ENCODE data around the gene WFDC1. TPM values are rescaled to one million over a fixed set of nuclear protein-coding genes. Genes with fewer than 3 reads are reported as not detected.
A peak's percentile ranks its signal among the peaks of the same experiment; 100 is the strongest.

The WFDC1 gene
- total RNA-seq, 1 experiment from 2014 or later: 0.97 TPM

GRCh38 chr16:84302111-84302954 is 7.7 kb downstream of the WFDC1 start:
- DNase-seq: no peak
- no peaks in the 10 kb centered on the region for H3K36me3 ChIP-seq (replicated peaks; ENCODE audit: control insufficient read depth, insufficient read depth, low read length)
- no peak overlapping the region for H3K4me3 ChIP-seq (ENCODE audit: insufficient read depth, low read depth, low read length)
- no peaks in the 10 kb centered on the region for H3K27me3 ChIP-seq (ENCODE audit: control insufficient read depth, insufficient read depth, low read length)

- no peaks in the 10 kb centered on the region for H3K27me3 ChIP-seq (ENCODE audit: control insufficient read depth, insufficient read depth, low read length)
- DNase-seq: no peak
- no peaks in the 10 kb centered on the region for H3K36me3 ChIP-seq (replicated peaks; ENCODE audit: control insufficient read depth, insufficient read depth, low read length)
- H3K4me3 ChIP-seq (ENCODE audit: insufficient read depth, low read depth, low read length): no peak overlapping the region
Measured at GRCh38 chr16:84303023-84303422, 8.3 kb downstream of the WFDC1 start.

GRCh38 chr16:84303516-84303915 is 8.8 kb downstream of the WFDC1 start:
- Histone ChIP-seq H3K27me3 (ENCODE audit: control insufficient read depth, insufficient read depth, low read length) (no peaks in the 10 kb centered on the region), H3K4me3 (ENCODE audit: insufficient read depth, low read depth, low read length) (no peak overlapping the region), H3K36me3 (replicated peaks; ENCODE audit: control insufficient read depth, insufficient read depth, low read length) (no peaks in the 10 kb centered on the region)
- DNase-seq: no peak

- no peak for DNase-seq
- Histone ChIP-seq H3K27me3 (ENCODE audit: control insufficient read depth, insufficient read depth, low read length) (no peaks in the 10 kb centered on the region), H3K36me3 (replicated peaks; ENCODE audit: control insufficient read depth, insufficient read depth, low read length) (no peaks in the 10 kb centered on the region), H3K4me3 (ENCODE audit: insufficient read depth, low read depth, low read length) (no peak overlapping the region)
Measured at GRCh38 chr16:84306564-84306963, 11.9 kb downstream of the WFDC1 start.

DNA sequence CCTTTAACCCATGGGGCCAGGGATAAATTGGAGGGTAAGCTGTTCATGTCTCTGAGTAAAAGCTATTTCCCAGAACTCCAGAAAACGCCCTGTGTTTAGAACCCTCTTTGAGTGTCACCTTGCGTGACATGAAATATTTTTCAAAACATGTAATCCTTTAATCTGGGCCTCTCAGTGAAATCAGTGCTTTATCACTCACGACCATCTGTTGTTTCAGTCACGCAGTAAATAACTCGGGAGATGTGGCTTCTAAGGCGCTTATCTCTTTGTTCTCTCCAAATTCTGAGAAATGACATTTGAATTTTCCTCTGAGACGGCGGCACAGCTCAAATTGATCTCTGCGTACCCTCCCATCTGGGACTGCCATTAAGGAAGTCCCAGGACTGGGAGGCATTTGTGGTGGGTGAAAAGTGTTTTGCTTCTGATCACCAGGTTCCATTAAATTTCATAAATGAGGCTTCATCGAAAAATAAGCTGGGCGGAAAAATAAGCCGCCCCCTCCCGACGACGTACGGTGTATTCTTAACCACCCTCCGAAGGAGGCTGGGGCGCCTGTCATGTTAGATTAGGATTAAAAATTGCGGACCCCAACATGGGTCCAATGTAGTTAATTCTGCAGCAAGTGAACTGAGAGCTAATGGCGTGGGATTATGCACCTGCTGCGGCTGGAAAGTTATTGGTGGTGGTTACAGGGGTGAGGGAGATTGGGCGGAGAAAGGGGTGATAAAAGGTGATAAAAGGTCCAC is 12.7 kb downstream of the WFDC1 start:
- DNase-seq: no peak
- Histone ChIP-seq H3K27me3 (ENCODE audit: control insufficient read depth, insufficient read depth, low read length) (no peaks in the 10 kb centered on the region), H3K36me3 (replicated peaks; ENCODE audit: control insufficient read depth, insufficient read depth, low read length) (no peaks in the 10 kb centered on the region), H3K4me3 (ENCODE audit: insufficient read depth, low read depth, low read length) (no peak overlapping the region)

GRCh38 chr16:84308120-84308519 is 13.4 kb downstream of the WFDC1 start:
- H3K27me3 ChIP-seq (ENCODE audit: control insufficient read depth, insufficient read depth, low read length): no peaks in the 10 kb centered on the region
- H3K36me3 ChIP-seq (replicated peaks; ENCODE audit: control insufficient read depth, insufficient read depth, low read length): no peaks in the 10 kb centered on the region
- H3K4me3 ChIP-seq (ENCODE audit: insufficient read depth, low read depth, low read length): no peak overlapping the region
- peak; percentile 90 for DNase-seq

GRCh38 chr16:84310642-84311041 is 16.0 kb downstream of the WFDC1 start:
- Histone ChIP-seq H3K4me3 (ENCODE audit: insufficient read depth, low read depth, low read length) (no peak overlapping the region), H3K27me3 (ENCODE audit: control insufficient read depth, insufficient read depth, low read length) (no peaks in the 10 kb centered on the region), H3K36me3 (replicated peaks; ENCODE audit: control insufficient read depth, insufficient read depth, low read length) (no peaks in the 10 kb centered on the region)
- DNase-seq: no peak

GRCh38 chr16:84312783-84313382 is 18.2 kb downstream of the WFDC1 start:
- no peaks in the 10 kb centered on the region for H3K27me3 ChIP-seq (ENCODE audit: control insufficient read depth, insufficient read depth, low read length)
- peak overlapping the region; percentile 19; the same call in 1 of the 2 replicates for H3K4me3 ChIP-seq (ENCODE audit: insufficient read depth, low read depth, low read length)
- DNase-seq: peak; percentile 93
- H3K36me3 ChIP-seq (replicated peaks; ENCODE audit: control insufficient read depth, insufficient read depth, low read length): no peaks in the 10 kb centered on the region

DNA sequence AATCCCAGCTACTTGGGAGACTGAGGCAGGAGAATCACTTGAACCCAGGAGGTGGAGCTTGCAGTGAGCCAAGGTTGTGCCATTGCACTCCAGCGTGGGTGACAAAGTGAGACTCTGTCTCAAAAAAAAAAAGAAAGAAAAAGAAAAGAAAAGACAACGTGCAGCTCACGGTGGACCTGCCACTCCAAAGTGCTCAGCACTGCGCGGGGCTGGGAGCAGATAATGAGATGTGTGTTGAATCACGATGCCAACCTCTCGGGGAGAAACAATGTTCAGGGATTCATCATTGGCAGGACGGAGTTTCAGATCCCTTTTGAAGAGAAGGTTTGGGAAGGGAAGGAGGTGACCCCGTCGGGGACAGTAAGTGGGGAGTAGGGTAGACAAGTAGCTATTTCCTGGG is 19.2 kb downstream of the WFDC1 start:
- Histone ChIP-seq H3K27me3 (ENCODE audit: control insufficient read depth, insufficient read depth, low read length) (no peaks in the 10 kb centered on the region), H3K36me3 (replicated peaks; ENCODE audit: control insufficient read depth, insufficient read depth, low read length) (no peaks in the 10 kb centered on the region), H3K4me3 (ENCODE audit: insufficient read depth, low read depth, low read length) (no peak overlapping the region)
- no peak for DNase-seq

DNA sequence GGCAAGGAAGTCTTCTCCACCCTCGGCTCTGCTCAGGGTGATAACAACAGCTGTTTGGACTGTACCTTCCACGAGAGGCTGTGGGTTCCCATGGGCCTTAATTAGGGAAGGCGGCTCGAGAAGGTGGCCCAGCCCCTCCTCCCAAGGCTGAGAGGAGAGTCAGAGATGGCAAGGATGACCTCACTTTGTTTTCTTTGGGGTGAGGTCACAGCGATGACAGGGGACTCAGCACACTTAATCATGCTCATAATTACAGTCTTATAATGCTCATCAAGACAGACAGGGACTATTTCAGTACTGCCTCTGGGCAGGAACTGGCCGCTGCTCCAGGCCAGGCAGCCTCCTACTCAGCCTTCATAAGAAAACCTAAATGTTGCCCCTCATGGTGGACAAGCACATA is 19.7 kb downstream of the WFDC1 start:
- Histone ChIP-seq H3K4me3 (ENCODE audit: insufficient read depth, low read depth, low read length) (no peak overlapping the region), H3K36me3 (replicated peaks; ENCODE audit: control insufficient read depth, insufficient read depth, low read length) (no peaks in the 10 kb centered on the region), H3K27me3 (ENCODE audit: control insufficient read depth, insufficient read depth, low read length) (no peaks in the 10 kb centered on the region)
- no peak for DNase-seq

DNA sequence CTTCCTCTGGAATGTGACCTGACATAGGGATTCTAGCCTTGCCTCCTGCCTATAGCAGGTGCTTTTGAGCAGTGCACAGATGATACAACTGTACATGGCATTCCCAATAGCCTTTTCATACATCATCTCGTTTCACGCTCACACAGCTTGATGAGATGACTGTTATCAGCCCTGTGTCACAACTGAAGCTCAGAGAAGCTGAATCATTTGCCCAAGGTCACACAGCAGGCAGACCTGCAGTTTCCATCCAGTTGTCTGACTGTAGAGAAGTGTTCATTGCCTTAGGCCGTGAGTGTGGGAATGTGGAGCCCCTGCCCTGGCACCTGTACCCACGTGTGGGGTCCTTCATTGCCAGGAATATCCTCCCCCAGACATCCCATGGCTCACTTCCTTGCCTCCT is 20.1 kb downstream of the WFDC1 start:
- no peak overlapping the region for H3K4me3 ChIP-seq (ENCODE audit: insufficient read depth, low read depth, low read length)
- DNase-seq: no peak
- no peaks in the 10 kb centered on the region for H3K27me3 ChIP-seq (ENCODE audit: control insufficient read depth, insufficient read depth, low read length)
- H3K36me3 ChIP-seq (replicated peaks; ENCODE audit: control insufficient read depth, insufficient read depth, low read length): no peaks in the 10 kb centered on the region

DNA sequence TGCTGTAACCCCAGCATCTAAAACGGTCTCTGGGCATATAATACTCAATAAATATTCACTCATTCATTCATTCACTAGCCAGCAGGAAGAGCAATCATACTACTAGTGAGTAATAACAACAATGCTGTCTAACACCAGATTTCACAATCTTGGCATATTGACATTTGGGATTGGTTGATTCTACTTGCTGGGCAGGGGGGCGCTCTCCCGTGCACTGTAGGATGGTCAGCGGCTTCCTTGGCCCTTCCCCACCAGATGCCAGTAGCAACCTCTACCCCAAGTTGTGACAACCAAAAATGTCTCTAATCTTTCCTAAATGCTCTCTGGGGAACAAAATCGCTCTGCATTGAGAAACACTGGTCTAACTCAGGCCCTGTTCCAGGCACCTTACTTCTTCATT is 20.7 kb downstream of the WFDC1 start:
- H3K4me3 ChIP-seq (ENCODE audit: insufficient read depth, low read depth, low read length): no peak overlapping the region
- no peaks in the 10 kb centered on the region for H3K27me3 ChIP-seq (ENCODE audit: control insufficient read depth, insufficient read depth, low read length)
- no peak for DNase-seq

GRCh38 chr16:84318091-84318975 is 23.7 kb downstream of the WFDC1 start:
- no peaks in the 10 kb centered on the region for H3K36me3 ChIP-seq (replicated peaks; ENCODE audit: control insufficient read depth, insufficient read depth, low read length)
- no peak for DNase-seq
- H3K27me3 ChIP-seq (ENCODE audit: control insufficient read depth, insufficient read depth, low read length): no peaks in the 10 kb centered on the region
- H3K4me3 ChIP-seq (ENCODE audit: insufficient read depth, low read depth, low read length): no peak overlapping the region

More for the DNA sequence above, 20.7 kb downstream of the WFDC1 start:
- no peaks in the 10 kb centered on the region for H3K36me3 ChIP-seq (replicated peaks; ENCODE audit: control insufficient read depth, insufficient read depth, low read length)

DNA sequence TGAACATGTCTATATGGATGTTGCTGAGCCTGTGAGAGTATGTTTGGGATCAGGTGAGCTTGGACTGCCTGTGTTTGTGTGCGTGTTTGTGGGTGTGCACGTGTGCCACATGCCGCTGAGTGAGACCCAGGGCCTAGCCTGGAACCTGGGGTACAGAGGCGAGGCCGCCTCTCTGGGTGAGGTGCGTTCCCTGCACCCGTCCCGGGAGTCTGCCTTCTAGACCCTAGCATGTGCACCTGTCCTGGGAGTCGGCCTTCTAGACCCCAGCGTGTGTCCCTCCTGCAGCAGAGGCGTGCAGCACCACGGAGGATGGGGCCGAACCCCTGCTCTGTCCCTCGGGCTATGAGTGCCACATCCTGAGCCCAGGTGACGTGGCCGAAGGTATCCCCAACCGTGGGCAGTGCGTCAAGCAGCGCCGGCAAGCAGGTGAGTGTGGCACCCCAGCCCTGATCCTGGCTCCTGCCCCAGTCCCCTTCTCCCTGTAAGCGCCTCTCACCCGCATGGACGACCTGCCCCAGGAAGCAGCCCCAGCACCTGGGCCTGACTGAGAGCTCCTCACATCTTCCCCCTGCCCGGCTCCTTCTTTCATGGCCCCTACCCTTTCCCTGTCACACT is 24.6 kb downstream of the WFDC1 start:
- no peak for DNase-seq
- Histone ChIP-seq H3K27me3 (ENCODE audit: control insufficient read depth, insufficient read depth, low read length) (no peaks in the 10 kb centered on the region), H3K36me3 (replicated peaks; ENCODE audit: control insufficient read depth, insufficient read depth, low read length) (no peaks in the 10 kb centered on the region)

More for the DNA sequence above, 24.6 kb downstream of the WFDC1 start:
- no peak overlapping the region for H3K4me3 ChIP-seq (ENCODE audit: insufficient read depth, low read depth, low read length)

Data from H7 (cell line).